Liver (tissue), 9 donors: ENCODE data around the gene CD36. TPM values are rescaled to one million over a fixed set of nuclear protein-coding genes. Genes with fewer than 3 reads are reported as not detected.

Source experiments
- DNase-seq: peaks from one replicate; pipeline ENCODE4 v3.0.0-alpha.2; 2017; ENCODE audit warnings: low spot score
- H3K27ac ChIP-seq, 2 donors: one replicate each; pipeline ENCODE4 v1.7.0; 2013; ENCODE audit warnings: inconsistent platforms in 2 of 2, low read length in 2 of 2, control low read depth in 1 of 2, low read depth in 1 of 2, mild to moderate bottlenecking in 1 of 2
- H3K27me3 ChIP-seq, 4 donors: one replicate each; pipeline versions ENCODE4 v1.6.1 to v1.7.0; 2013; ENCODE audit warnings: low read length in 3 of 4, inconsistent platforms in 1 of 4, mild to moderate bottlenecking in 1 of 4, moderate library complexity in 1 of 4; ENCODE audit not compliant: control insufficient read depth in 4 of 4, insufficient read depth in 4 of 4
- H3K36me3 ChIP-seq, 4 donors: one replicate each; pipeline versions ENCODE4 v1.6.1 to v1.7.0; 2013; ENCODE audit warnings: low read length in 3 of 4, mild to moderate bottlenecking in 3 of 4, low read depth in 1 of 4, moderate library complexity in 1 of 4; ENCODE audit not compliant: control insufficient read depth in 4 of 4, insufficient read depth in 3 of 4
- H3K4me1 ChIP-seq, 4 donors: one replicate each; pipeline versions ENCODE4 v1.6.1 to v1.7.0; 2013; ENCODE audit warnings: low read length in 3 of 4, mild to moderate bottlenecking in 3 of 4, moderate library complexity in 1 of 4; ENCODE audit not compliant: control insufficient read depth in 4 of 4, insufficient read depth in 4 of 4
- H3K4me3 ChIP-seq, 3 donors: one replicate each; pipeline versions ENCODE4 v1.6.1 to v1.7.0; 2013; ENCODE audit warnings: low read length in 3 of 3, control low read depth in 1 of 3, low read depth in 1 of 3, mild to moderate bottlenecking in 1 of 3
- H3K9ac ChIP-seq, 2 donors: one replicate each; pipeline ENCODE4 v1.7.0; 2013; ENCODE audit warnings: low read length in 2 of 2, mild to moderate bottlenecking in 2 of 2, moderate library complexity in 2 of 2, control low read depth in 1 of 2, low read depth in 1 of 2
- H3K9me3 ChIP-seq, 4 donors: one replicate each; pipeline versions ENCODE4 v1.6.1 to v1.7.0; 2013; ENCODE audit warnings: low read length in 3 of 4; ENCODE audit not compliant: control insufficient read depth in 4 of 4
- ATF3 ChIP-seq: IDR thresholded peaks from 2 replicates; pipeline ENCODE4 v1.6.1; 2016; ENCODE audit warnings: antibody characterized with exemption
- CTCF ChIP-seq: fragments of 150-350 bp; IDR thresholded peaks from 2 replicates; pipeline ENCODE4 v1.5.1; 2017; ENCODE audit warnings: improper control_type of control experiment, low read depth, low read length; ENCODE audit not compliant: missing input control
- EGR1 ChIP-seq, 2 donors: IDR thresholded peaks; 2 replicates each; pipeline ENCODE4 v1.6.1; 2016 to 2018; ENCODE audit warnings: antibody characterized with exemption in 2 of 2, low read depth in 2 of 2
- FOXA1 ChIP-seq: IDR thresholded peaks from 2 replicates; pipeline ENCODE4 v1.6.1; 2016; ENCODE audit warnings: antibody characterized with exemption
- FOXA2 ChIP-seq: IDR thresholded peaks from 2 replicates; pipeline ENCODE4 v1.6.1; 2016; ENCODE audit warnings: antibody characterized with exemption
- GABPA ChIP-seq, 2 donors: IDR thresholded peaks in 1 of 2; conservative IDR thresholded peaks in 1 of 2; 2 replicates each; pipeline ENCODE4 v1.6.1; 2016; ENCODE audit warnings: antibody characterized with exemption in 2 of 2, mild to moderate bottlenecking in 1 of 2, moderate library complexity in 1 of 2
- HNF4A ChIP-seq, 2 donors: conservative IDR thresholded peaks; 2 replicates each; pipeline ENCODE4 v1.6.1; 2016; ENCODE audit warnings: antibody characterized with exemption in 2 of 2, mild to moderate bottlenecking in 2 of 2
- HNF4G ChIP-seq: IDR thresholded peaks from 2 replicates; pipeline ENCODE4 v1.6.1; 2016; ENCODE audit warnings: antibody characterized with exemption
- JUND ChIP-seq, 2 donors: IDR thresholded peaks; 2 replicates each; pipeline ENCODE4 v1.6.1; 2016; ENCODE audit warnings: antibody characterized with exemption in 2 of 2
- NR2F2 ChIP-seq: IDR thresholded peaks from 2 replicates; pipeline ENCODE4 v1.6.1; 2016; ENCODE audit warnings: antibody characterized with exemption
- RAD21 ChIP-seq, 2 donors: IDR thresholded peaks; 2 replicates each; pipeline ENCODE4 v1.6.1; 2016; ENCODE audit warnings: antibody characterized with exemption in 2 of 2, mild to moderate bottlenecking in 2 of 2
- RXRA ChIP-seq, 2 donors: IDR thresholded peaks; 2 replicates each; pipeline ENCODE4 v1.6.1; 2017 to 2018; ENCODE audit warnings: antibody characterized with exemption in 2 of 2, mild to moderate bottlenecking in 1 of 2
- SP1 ChIP-seq: IDR thresholded peaks from 2 replicates; pipeline ENCODE4 v1.6.1; 2018; ENCODE audit warnings: antibody characterized with exemption, mild to moderate bottlenecking
- TAF1 ChIP-seq: conservative IDR thresholded peaks from 2 replicates; pipeline ENCODE4 v1.6.1; 2016; ENCODE audit warnings: antibody characterized with exemption, mild to moderate bottlenecking
- YY1 ChIP-seq: IDR thresholded peaks from 2 replicates; pipeline ENCODE4 v1.6.1; 2016; ENCODE audit warnings: antibody characterized with exemption, mild to moderate bottlenecking
- ZBTB33 ChIP-seq: IDR thresholded peaks from 2 replicates; pipeline ENCODE4 v1.6.1; 2016; ENCODE audit warnings: antibody characterized with exemption
- WGBS: extraction: QIAGEN DNeasy Blood & Tissue Kit; methylation state at CpG from one replicate; pipeline ENCODE4 v1.1.7; 2013; 5-methylcytosine and 5-hydroxymethylcytosine counted together
- polyA plus RNA-seq, 2 donors: library from polyadenylated mRNA; stranded (reverse) in 1 of 2; unstranded in 1 of 2; fragments of 200-250 nt in 1 of 2; fragments of >200 nt in 1 of 2; fragmentation: Nextera tagmentation in 1 of 2; extraction: Ambion mirVana in 1 of 2; gene quantifications; one replicate each; pipeline versions ENCODE4 v1.2.1 to v1.2.3, GENCODE V29; 2013 to 2015
- total RNA-seq, 2 donors: library from RNA; depleted of rRNA; stranded (reverse); fragments of >200 nt; gene quantifications; one replicate each; pipeline ENCODE4 v1.2.3, GENCODE V29; 2014
- TF ChIP-seq, protein P1 (sequence below): IDR thresholded peaks from 2 replicates; pipeline ENCODE4 v1.6.1; 2016; ENCODE audit warnings: antibody characterized with exemption
- TF ChIP-seq, protein P2 (sequence below): IDR thresholded peaks from 2 replicates; pipeline ENCODE4 v1.6.1; 2016; ENCODE audit warnings: antibody characterized with exemption, mild to moderate bottlenecking
- donor health status: healthy.
- donor health status: healthy.
- donor health status: healthy.
- donor health status: healthy.
- donor health status: healthy.

Gene CD36
- total and polyA plus RNA-seq, 4 donors, result 21.6 to 597 (median 54.5) TPM

DNA sequence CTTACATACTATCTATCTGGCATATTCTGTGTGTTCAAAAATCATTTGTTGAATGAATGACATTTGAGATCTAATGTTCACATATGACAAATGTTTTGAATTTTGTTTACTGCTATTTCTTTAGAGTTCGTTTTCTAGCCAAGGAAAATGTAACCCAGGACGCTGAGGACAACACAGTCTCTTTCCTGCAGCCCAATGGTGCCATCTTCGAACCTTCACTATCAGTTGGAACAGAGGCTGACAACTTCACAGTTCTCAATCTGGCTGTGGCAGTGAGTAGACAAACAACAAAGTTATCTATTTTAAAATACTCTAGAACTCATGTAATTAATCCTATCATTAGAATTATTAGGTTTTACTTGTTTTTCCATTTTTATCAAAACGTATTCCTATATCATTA is 22.5 kb downstream of the CD36 start:
- Histone ChIP-seq H3K4me3 (no peak overlapping the region), H3K4me1 (peaks cover 0 to 5% (median 0%) of the 10 kb centered on the region in 4 donors), H3K27me3 (no peaks in the 10 kb centered on the region), H3K9me3 (no peaks in the 10 kb centered on the region), H3K36me3 (no peaks in the 10 kb centered on the region), H3K9ac (no peak overlapping the region), H3K27ac (no peak overlapping the region)
- no peak for DNase-seq
- no peak for TF ChIP-seq TAF1
- TF ChIP-seq EGR1 (IDR thresholded peaks at IDR 0.05; ENCODE audit: low read depth in 2 of 2), result no peak
- no peak for TF ChIP-seq YY1
- TF ChIP-seq JUND (IDR thresholded peaks at IDR 0.05), result no peak
- TF ChIP-seq GABPA (IDR thresholded peaks at IDR 0.05 in 1 of 2, conservative IDR thresholded peaks at IDR 0.05 in 1 of 2), result no peak
- TF ChIP-seq ZBTB33, result no peak
- no peak for TF ChIP-seq FOXA2
- no peak for TF ChIP-seq HNF4A (conservative IDR thresholded peaks at IDR 0.05)
- 68% methylated on average over 4 of the region's 4 CpGs for WGBS

DNA sequence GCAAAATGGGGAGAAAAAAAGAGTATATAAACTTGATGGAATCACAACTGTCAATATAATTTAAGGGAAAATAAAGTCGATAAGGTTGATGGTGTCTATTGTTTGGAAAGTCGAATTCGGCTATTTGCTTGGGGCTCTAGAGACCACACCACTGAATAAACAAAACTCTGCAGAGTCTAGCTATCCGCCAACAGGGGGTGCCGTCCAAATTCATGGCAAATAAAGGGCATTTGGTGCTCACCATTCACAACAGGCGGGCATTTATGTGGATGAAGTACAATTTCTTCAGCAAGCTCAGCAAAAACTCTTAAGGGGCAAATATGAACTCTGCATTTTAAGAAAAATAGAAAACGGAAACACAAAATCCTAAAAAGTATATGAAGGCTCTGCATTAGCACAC is 23.3 kb downstream of the CD36 start:
- H3K27me3 ChIP-seq, result no peaks in the 10 kb centered on the region
- TF ChIP-seq RAD21 (IDR thresholded peaks at IDR 0.05), result no peak
- TF ChIP-seq HNF4A (conservative IDR thresholded peaks at IDR 0.05), result no peak
- no peak for TF ChIP-seq RXRA (IDR thresholded peaks at IDR 0.05)
- no peak for TF ChIP-seq TAF1
- TF ChIP-seq CTCF, result no peak
- TF ChIP-seq, protein P1, sequence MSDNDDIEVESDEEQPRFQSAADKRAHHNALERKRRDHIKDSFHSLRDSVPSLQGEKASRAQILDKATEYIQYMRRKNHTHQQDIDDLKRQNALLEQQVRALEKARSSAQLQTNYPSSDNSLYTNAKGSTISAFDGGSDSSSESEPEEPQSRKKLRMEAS, result no peak
- TF ChIP-seq, protein P2, sequence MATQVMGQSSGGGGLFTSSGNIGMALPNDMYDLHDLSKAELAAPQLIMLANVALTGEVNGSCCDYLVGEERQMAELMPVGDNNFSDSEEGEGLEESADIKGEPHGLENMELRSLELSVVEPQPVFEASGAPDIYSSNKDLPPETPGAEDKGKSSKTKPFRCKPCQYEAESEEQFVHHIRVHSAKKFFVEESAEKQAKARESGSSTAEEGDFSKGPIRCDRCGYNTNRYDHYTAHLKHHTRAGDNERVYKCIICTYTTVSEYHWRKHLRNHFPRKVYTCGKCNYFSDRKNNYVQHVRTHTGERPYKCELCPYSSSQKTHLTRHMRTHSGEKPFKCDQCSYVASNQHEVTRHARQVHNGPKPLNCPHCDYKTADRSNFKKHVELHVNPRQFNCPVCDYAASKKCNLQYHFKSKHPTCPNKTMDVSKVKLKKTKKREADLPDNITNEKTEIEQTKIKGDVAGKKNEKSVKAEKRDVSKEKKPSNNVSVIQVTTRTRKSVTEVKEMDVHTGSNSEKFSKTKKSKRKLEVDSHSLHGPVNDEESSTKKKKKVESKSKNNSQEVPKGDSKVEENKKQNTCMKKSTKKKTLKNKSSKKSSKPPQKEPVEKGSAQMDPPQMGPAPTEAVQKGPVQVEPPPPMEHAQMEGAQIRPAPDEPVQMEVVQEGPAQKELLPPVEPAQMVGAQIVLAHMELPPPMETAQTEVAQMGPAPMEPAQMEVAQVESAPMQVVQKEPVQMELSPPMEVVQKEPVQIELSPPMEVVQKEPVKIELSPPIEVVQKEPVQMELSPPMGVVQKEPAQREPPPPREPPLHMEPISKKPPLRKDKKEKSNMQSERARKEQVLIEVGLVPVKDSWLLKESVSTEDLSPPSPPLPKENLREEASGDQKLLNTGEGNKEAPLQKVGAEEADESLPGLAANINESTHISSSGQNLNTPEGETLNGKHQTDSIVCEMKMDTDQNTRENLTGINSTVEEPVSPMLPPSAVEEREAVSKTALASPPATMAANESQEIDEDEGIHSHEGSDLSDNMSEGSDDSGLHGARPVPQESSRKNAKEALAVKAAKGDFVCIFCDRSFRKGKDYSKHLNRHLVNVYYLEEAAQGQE, result no peak
- TF ChIP-seq JUND (IDR thresholded peaks at IDR 0.05), result no peak
- no peak for TF ChIP-seq ZBTB33
- TF ChIP-seq FOXA1, result no peak
- no peak for TF ChIP-seq EGR1 (IDR thresholded peaks at IDR 0.05; ENCODE audit: low read depth in 2 of 2)
- TF ChIP-seq ATF3, result no peak
- no peak for TF ChIP-seq SP1
- TF ChIP-seq YY1, result no peak
- TF ChIP-seq FOXA2, result no peak
- TF ChIP-seq HNF4G, result no peak
- no peak for TF ChIP-seq GABPA (IDR thresholded peaks at IDR 0.05 in 1 of 2, conservative IDR thresholded peaks at IDR 0.05 in 1 of 2)
- no peak for TF ChIP-seq NR2F2
- no peak overlapping the region for H3K9ac ChIP-seq
- no peaks in the 10 kb centered on the region for H3K4me1 ChIP-seq
- no peak overlapping the region for H3K4me3 ChIP-seq
- no peak for DNase-seq
- WGBS, result 86% methylated on average over 7 of the region's 7 CpGs
- no peaks in the 10 kb centered on the region for H3K9me3 ChIP-seq
- H3K27ac ChIP-seq, result no peak overlapping the region
- no peaks in the 10 kb centered on the region for H3K36me3 ChIP-seq
